Measurements from ENCODE around the gene ALKBH8.
A peak's percentile ranks its signal among the peaks of the same experiment; 100 is the strongest.
"Not testable (repeated sequence)": the region's sequence is repeated elsewhere in the genome, so short reads cannot be mapped to it uniquely, and the experiment has no call there.

Gene ALKBH8

GRCh38 chr11:107501713-107502112, 63.8 kb downstream of the ALKBH8 start:
- no peak for DNase-seq

GRCh38 chr11:107497371-107497770, 68.2 kb downstream of the ALKBH8 start:
- not testable (repeated sequence) for DNase-seq

DNA sequence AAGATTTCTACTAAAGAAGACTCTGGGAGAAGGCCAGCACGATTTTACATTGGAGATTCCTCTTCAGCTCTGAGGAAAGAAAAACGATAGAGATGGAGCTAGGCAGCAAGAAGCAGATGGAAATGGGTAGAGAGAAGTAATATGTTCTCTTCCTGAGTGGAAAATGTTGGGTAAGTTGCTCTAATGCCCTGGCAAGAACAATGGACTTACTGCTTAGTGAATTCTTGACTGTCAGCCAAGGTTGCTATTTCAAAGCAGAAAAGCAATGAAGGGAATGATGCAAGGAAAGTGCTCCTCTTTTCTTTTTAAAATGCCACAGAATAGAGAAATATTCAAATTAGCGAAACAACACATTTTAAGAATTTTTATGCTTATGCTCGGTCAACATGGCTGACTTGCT, 69.5 kb downstream of the ALKBH8 start:
- DNase-seq = no peak

DNA sequence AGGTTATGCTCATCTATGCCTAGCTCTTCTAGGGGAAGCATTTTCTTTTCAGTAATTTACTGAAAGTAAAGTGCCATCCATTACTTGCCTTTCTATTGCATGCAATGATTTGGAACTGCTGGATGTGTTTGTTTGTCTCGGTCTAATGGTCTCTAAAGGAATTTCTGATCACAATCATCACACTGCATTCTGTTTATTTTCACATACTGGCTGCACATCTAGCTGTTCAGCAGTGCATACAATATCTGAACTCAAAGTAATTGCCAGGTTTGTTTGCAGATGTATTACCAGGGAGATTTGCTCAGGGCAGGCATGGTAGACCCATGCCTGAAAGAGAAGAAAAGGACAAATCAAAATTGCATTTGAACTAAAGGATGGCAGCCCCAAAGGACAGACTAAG, 71.5 kb downstream of the ALKBH8 start:
- DNase-seq = no peak

DNA sequence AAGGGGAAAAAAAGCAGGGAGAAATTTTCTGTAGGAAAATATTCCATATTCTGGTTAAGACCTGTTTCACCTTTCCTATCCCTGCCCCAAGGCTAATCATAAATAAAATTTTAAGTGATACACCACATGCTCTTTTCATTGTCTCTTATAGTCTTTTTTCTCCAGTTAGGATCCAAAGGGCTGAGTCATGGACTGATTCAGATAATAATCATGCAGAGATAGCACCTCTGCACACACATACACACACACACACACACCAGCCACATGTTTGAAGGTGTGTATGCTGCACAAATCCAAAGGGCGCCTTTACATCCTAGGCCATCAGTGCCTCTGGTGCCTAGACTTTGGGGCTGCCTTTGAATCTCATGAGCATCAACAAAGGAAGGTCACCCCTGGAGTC, 72.4 kb downstream of the ALKBH8 start:
- DNase-seq = no peak

DNA sequence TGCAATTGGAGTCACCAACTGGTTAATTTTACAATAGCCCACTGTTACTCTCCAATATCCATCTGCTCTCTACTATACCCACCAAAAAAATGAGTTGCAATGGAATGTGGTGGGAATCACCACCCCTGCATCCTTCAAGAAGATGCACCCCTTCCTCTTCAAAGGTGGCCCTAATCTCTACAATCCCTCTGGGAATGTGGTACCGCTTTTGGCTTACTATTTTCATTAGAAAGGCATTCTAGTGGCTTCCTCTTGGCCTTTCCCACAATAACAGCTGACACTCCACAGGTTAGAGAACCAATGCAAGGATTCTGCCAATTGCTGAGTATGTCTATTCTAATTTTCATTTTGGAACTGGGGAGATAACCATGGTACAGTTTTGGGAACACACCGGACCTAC, 74.7 kb downstream of the ALKBH8 start:
- no peak for DNase-seq

DNA sequence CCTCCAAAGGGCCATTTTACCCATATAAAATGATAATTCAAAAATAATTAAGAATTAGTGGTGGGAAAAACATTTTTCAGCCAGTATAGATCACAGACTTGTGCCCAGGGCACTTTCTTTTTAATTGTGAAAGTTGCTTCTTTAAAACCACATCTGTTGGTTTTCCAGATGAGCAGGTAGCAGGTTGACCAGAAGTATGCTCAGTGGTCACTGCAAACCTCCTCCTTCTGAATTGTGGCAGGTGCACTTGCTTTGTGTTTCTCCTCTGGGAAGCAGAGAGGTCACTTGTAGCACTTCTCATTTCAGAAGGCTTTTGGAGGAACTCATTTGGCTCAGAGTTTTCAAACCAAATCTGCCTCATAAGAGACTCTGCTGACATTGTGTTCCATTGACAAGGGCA, 83.3 kb downstream of the ALKBH8 start:
- DNase-seq = no peak

- DNase-seq = no peak
These were observed 86.6 kb downstream of the ALKBH8 start for GRCh38 chr11:107478922-107479321.

DNA sequence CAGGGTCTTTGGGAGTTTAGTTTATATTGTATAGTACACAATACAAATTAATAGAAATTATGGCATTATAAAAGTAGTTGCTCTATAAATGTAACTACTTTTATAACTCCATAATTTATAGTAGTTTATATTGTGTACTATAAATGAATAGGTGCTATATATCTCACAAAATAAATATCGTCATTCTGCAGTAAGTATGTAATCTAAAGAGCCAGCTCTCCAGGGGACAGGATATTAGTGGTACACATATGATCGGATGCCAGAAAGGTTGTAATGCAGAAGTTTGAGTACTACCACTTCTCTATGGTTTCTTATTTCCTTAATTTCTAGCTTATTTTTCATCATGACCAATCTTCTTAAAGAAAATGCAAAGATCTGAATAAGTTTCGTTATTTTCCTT, 87.7 kb downstream of the ALKBH8 start:
- no peak for DNase-seq

DNA sequence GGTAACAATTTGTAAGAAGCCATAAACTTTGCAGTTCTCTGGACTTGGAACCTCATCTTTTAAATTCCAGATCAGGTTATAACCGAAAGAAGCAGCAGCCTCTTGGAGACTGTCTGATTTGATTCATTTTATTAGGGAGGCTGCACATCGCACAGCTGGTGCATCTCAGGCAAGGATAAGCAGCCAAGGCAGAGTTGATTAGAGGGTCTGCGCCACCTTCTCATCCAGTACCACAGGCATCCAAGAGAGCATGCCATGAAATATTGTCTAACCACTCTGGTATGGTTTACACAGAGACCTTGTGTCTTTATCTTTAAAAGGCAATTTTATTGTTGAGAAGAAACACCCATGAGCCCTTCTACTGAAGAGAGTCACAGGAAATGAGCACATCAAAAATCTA, 91.7 kb downstream of the ALKBH8 start:
- DNase-seq = no peak

DNA sequence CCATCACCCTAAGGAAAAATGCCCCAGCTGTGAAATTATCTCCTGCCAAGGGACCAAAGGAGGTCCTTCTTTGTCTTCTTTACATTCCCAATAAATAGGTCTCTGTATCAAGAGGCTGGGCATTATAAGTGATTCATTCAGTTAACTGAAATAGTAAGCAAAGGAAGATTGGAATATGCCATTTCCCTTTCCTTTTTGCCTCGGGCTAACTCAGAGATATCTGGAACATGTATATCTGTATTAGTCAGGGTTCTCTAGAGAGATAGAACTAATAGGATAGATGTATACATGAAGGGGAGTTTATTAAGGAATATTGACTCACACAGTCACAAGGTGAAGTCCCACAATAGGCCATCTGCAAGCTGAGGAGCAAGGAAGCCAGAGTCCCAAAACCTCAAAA, 92.6 kb downstream of the ALKBH8 start:
- DNase-seq = no peak

GRCh38 chr11:107468596-107468995, 96.9 kb downstream of the ALKBH8 start:
- DNase-seq = no peak

DNA sequence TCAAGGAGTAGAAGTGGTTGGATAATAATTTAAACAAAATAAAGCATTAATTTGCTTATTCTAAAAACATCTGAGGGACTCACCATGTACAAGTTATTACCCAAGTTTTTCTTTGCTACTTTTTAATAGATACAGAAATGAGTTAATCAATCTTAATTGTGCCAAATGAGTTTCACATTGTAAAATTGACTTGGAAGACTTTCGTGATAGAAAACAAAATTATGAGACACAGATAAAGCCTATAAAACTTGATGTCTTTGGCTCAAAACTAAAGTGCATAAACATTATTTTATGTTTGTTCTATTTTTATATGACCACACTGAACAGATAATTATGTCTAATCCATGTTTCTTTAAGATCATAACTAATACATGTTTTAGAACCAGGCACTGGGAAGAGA, 97.8 kb downstream of the ALKBH8 start:
- no peak for DNase-seq

DNA sequence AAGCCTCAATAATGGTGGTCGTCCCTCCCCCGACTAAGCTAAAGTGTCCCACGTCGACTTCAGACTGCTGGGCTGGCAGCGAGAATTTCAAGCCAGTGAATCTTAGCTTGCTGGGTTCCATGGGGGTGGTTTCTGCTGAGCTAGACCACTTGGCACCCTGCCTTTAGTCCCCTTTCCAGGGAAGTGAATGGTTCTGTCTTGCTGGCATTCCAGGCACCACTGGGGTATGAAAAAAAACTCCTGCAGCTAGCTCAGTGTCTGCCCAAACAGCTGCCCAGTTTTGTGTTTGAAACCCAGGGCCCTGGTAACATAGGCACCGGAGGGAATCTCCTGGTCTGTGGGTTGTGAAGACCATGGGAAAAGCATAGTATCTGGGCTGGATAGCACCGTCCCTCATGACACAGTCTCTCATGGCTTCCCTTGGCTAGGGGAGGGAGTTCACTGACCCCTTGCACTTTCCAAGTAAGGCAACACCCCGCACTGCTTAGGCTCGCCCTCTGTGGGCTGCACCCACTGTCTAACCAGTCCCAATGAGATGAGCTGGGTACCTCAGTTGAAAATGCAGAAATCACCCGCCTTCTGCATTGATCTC, 99.2 kb downstream of the ALKBH8 start:
- DNase-seq = not testable (repeated sequence)

GRCh38 chr11:107457558-107458271, 107.8 kb downstream of the ALKBH8 start, which contains the start of gene CWF19L2:
TSS of gene CWF19L2 (minus strand) at chr11:107457825. CDS start at chr11:107457816, 9 bp downstream.
- peak; percentile 87 to 88 for DNase-seq

GRCh38 chr11:107457205-107457557, 108.4 kb downstream of the ALKBH8 start:
- DNase-seq = peak in 1 of 2 experiments; percentile 38

- DNase-seq = no peak
These were observed 111.8 kb downstream of the ALKBH8 start for GRCh38 chr11:107453594-107454286.
